ENCODE data around the gene SC5D. TPM values are rescaled to one million over a fixed set of nuclear protein-coding genes. Genes with fewer than 3 reads are reported as not detected.

Gene SC5D
- total and polyA plus RNA-seq, 2 of the 8 experiments (the other 6 are each of a cell fraction or from before 2014, with no cell fraction given), result 73.9 to 90.3 TPM

GRCh38 chr11:121341609-121342008 lies 49.0 kb downstream of the SC5D start:
- POLR2A ChIA-PET (ENCODE audit: partially characterized antibody), result no interaction called here
- WGBS, 2 experiments (ENCODE audit: extremely low coverage in 1 of 2, insufficient coverage in 1 of 2, insufficient read length in 1 of 2, insufficient replicate concordance in 2 of 2, low coverage in 1 of 2, low lambda C conversion rate in 2 of 2, missing lambda C conversion rate in 1 of 2), result 94% methylated on average over 4 of the region's 4 CpGs; no CpG with 5 or more reads in 1 of the 2 experiments
- H3K79me2 ChIP-seq (ENCODE audit: control insufficient read depth in 1 of 2, insufficient read depth in 2 of 2, low read length in 2 of 2), result no peaks in the 10 kb centered on the region
- TF ChIP-seq GTF2F1 (IDR thresholded peaks at IDR 0.05; ENCODE audit: borderline replicate concordance, low read depth, low read length) (no peak), NANOG (IDR thresholded peaks at IDR 0.05; ENCODE audit: insufficient read depth, low read depth, low read length, poor library complexity, severe bottlenecking) (no peak)

More at GRCh38 chr11:121341609-121342008, 49.0 kb downstream of the SC5D start:
- Histone ChIP-seq H2AFZ (ENCODE audit: low read length) (no peak overlapping the region), H3K23me2 (ENCODE audit: low read depth, low read length) (no peaks in the 10 kb centered on the region), H4K5ac (ENCODE audit: insufficient read length, low read depth, low read length) (no peak overlapping the region), H4K20me1 (replicated peaks in 1 of 2; ENCODE audit: control insufficient read depth in 1 of 2, insufficient read depth in 2 of 2, low read length in 2 of 2) (no peaks in the 10 kb centered on the region), H3K4me2 (ENCODE audit: insufficient read depth in 1 of 2, low read depth in 2 of 2, low read length in 2 of 2) (no peak overlapping the region), H3K36me3 (ENCODE audit: control insufficient read depth in 2 of 4, insufficient read depth in 4 of 4, low read length in 3 of 4) (no peaks in the 10 kb centered on the region), H3K4ac (replicated peaks; ENCODE audit: insufficient read length, low read depth, low read length) (no peak overlapping the region), H4K91ac (replicated peaks; ENCODE audit: insufficient read length, low read length) (no peak overlapping the region), H3K56ac (replicated peaks; ENCODE audit: insufficient read length, low read depth, low read length) (no peak overlapping the region), H3K4me3 (ENCODE audit: extremely low read depth in 1 of 4, insufficient read depth in 2 of 4, low read depth in 3 of 4, low read length in 4 of 4) (no peak overlapping the region), H2BK5ac (ENCODE audit: low read depth, low read length) (no peak overlapping the region), H2BK120ac (replicated peaks; ENCODE audit: low read depth, low read length) (no peak overlapping the region), H2BK12ac (ENCODE audit: low read depth, low read length) (no peak overlapping the region), H2BK15ac (ENCODE audit: low read length) (no peak overlapping the region), H3K23ac (ENCODE audit: insufficient read length) (no peak overlapping the region), H3K18ac (ENCODE audit: extremely low read depth, low read length) (no peak overlapping the region), H3K14ac (ENCODE audit: insufficient read length) (no peak overlapping the region), H2AK5ac (ENCODE audit: low read depth, low read length) (no peak overlapping the region), H3K9ac (replicated peaks in 1 of 4; ENCODE audit: extremely low read depth in 1 of 4, low read depth in 3 of 4, low read length in 3 of 4) (no peak overlapping the region), H4K8ac (ENCODE audit: extremely low read depth, insufficient read depth, low read length) (no peak overlapping the region), H3K27me3 (replicated peaks in 1 of 4; ENCODE audit: control insufficient read depth in 3 of 4, extremely low read depth in 1 of 4, insufficient read depth in 3 of 4, low read length in 3 of 4) (no peaks in the 10 kb centered on the region), H3K9me3 (ENCODE audit: insufficient read depth in 2 of 2, low read depth in 1 of 2, low read length in 1 of 2) (no peaks in the 10 kb centered on the region), H3K4me1 (replicated peaks in 1 of 4; ENCODE audit: control insufficient read depth in 3 of 4, insufficient read depth in 4 of 4, low read length in 3 of 4) (no peaks in the 10 kb centered on the region), H2BK20ac (ENCODE audit: low read length) (no peak overlapping the region), H3K27ac (ENCODE audit: low read depth, low read length) (no peak overlapping the region), H3K79me1 (ENCODE audit: low read depth, low read length) (no peaks in the 10 kb centered on the region)
- FAIRE-seq (no peak), DNase-seq (ENCODE audit: low read depth in 1 of 2, low spot score in 2 of 2) (no peak)
- CTCF ChIA-PET (ENCODE audit: partially characterized antibody), result interaction anchor here (1.1 kb wide), 1 partner anchor 25 kb away, joined by 5 read pairs; no protein-coding TSS in a partner anchor

Measured in H1 (cell line).